Measurements from ENCODE around the gene RFPL2. TPM values are rescaled to one million over a fixed set of nuclear protein-coding genes. Genes with fewer than 3 reads are reported as not detected.

The RFPL2 gene
- total RNA-seq (2014; rRNA removed; shearing (Covaris generic); ENCODE audit: low replicate concordance), result not detected in 2 replicates

GRCh38 chr22:32204856-32205722 lies at the start of gene RFPL2:
Gene RFPL2, minus strand, starts transcription at chr22:32205073. Its CDS starts 2,622 bp downstream, at chr22:32202451.
- Histone ChIP-seq H4K20me1 (ENCODE audit: insufficient read depth, low read depth, low read length) (no peaks in the 10 kb centered on the region), H3K9me3 (ENCODE audit: low read length) (no peaks in the 10 kb centered on the region), H3K27me3 (ENCODE audit: low read length) (no peaks in the 10 kb centered on the region), H3K4me3 (ENCODE audit: low read length) (no peak within 1 kb of the TSS), H2AFZ (ENCODE audit: low read length) (no peak within 1 kb of the TSS), H3K4me1 (ENCODE audit: low read length) (no peaks in the 10 kb centered on the region), H3K4me2 (ENCODE audit: low read depth, low read length, poor library complexity, severe bottlenecking) (no peak within 1 kb of the TSS), H3K79me2 (ENCODE audit: low read length) (no peaks in the 10 kb centered on the region), H3K9ac (ENCODE audit: low read length) (no peak within 1 kb of the TSS), H3K36me3 (ENCODE audit: insufficient read depth, low read length) (no peaks in the 10 kb centered on the region), H3K9me2 (replicated peaks; ENCODE audit: insufficient read depth, low read length) (no peaks in the 10 kb centered on the region), H3K27ac (ENCODE audit: low read length) (no peak within 1 kb of the TSS)
- DNase-seq, result no peak

- H3K9ac ChIP-seq (ENCODE audit: low read length), result no peak overlapping the region
- no peaks in the 10 kb centered on the region for H3K79me2 ChIP-seq (ENCODE audit: low read length)
- H3K4me3 ChIP-seq (ENCODE audit: low read length), result no peak overlapping the region
- H2AFZ ChIP-seq (ENCODE audit: low read length), result no peak overlapping the region
- H3K4me2 ChIP-seq (ENCODE audit: low read depth, low read length, poor library complexity, severe bottlenecking), result no peak overlapping the region
- H3K9me2 ChIP-seq (replicated peaks; ENCODE audit: insufficient read depth, low read length), result no peaks in the 10 kb centered on the region
- H3K4me1 ChIP-seq (ENCODE audit: low read length), result no peaks in the 10 kb centered on the region
- no peaks in the 10 kb centered on the region for H3K36me3 ChIP-seq (ENCODE audit: insufficient read depth, low read length)
- H4K20me1 ChIP-seq (ENCODE audit: insufficient read depth, low read depth, low read length), result no peaks in the 10 kb centered on the region
- no peaks in the 10 kb centered on the region for H3K27me3 ChIP-seq (ENCODE audit: low read length)
- DNase-seq, result no peak
- H3K9me3 ChIP-seq (ENCODE audit: low read length), result no peaks in the 10 kb centered on the region
- no peak overlapping the region for H3K27ac ChIP-seq (ENCODE audit: low read length)
These were observed 44.4 kb upstream of the RFPL2 start for GRCh38 chr22:32249231-32249630.

DNA sequence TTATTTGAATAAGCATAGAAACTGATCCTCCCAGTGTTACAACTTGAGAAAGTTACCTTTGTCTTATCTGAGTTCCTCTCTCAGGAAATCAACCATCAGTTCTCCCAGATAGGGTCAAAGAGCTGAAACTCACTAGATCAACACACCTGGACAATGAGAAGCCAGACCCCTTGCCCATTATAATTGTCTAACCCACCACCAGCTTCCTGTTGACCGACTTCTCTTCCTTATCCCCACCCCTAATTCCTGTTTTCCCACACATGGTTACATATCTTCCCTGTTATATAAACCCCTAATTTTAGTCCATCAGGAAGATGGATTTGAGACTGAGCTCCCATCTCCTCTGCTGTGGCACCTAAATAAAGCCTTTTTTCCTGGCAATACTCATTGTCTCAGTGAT lies 43.4 kb upstream of the RFPL2 start:
- no peaks in the 10 kb centered on the region for H3K4me1 ChIP-seq (ENCODE audit: low read length)
- no peak for DNase-seq
- H3K9me3 ChIP-seq (ENCODE audit: low read length), result no peaks in the 10 kb centered on the region
- no peak overlapping the region for H3K4me2 ChIP-seq (ENCODE audit: low read depth, low read length, poor library complexity, severe bottlenecking)
- no peak overlapping the region for H3K9ac ChIP-seq (ENCODE audit: low read length)
- H3K27ac ChIP-seq (ENCODE audit: low read length), result no peak overlapping the region
- H3K79me2 ChIP-seq (ENCODE audit: low read length), result no peaks in the 10 kb centered on the region
- no peaks in the 10 kb centered on the region for H3K9me2 ChIP-seq (replicated peaks; ENCODE audit: insufficient read depth, low read length)
- no peaks in the 10 kb centered on the region for H3K27me3 ChIP-seq (ENCODE audit: low read length)
- H3K36me3 ChIP-seq (ENCODE audit: insufficient read depth, low read length), result no peaks in the 10 kb centered on the region
- no peak overlapping the region for H2AFZ ChIP-seq (ENCODE audit: low read length)
- H4K20me1 ChIP-seq (ENCODE audit: insufficient read depth, low read depth, low read length), result no peaks in the 10 kb centered on the region
- H3K4me3 ChIP-seq (ENCODE audit: low read length), result no peak overlapping the region

- H3K9me3 ChIP-seq (ENCODE audit: low read length), result no peaks in the 10 kb centered on the region
- no peaks in the 10 kb centered on the region for H3K36me3 ChIP-seq (ENCODE audit: insufficient read depth, low read length)
- H3K27me3 ChIP-seq (ENCODE audit: low read length), result no peaks in the 10 kb centered on the region
- H3K4me3 ChIP-seq (ENCODE audit: low read length), result no peak overlapping the region
- H2AFZ ChIP-seq (ENCODE audit: low read length), result no peak overlapping the region
- H3K27ac ChIP-seq (ENCODE audit: low read length), result no peak overlapping the region
- no peaks in the 10 kb centered on the region for H3K9me2 ChIP-seq (replicated peaks; ENCODE audit: insufficient read depth, low read length)
- no peaks in the 10 kb centered on the region for H3K79me2 ChIP-seq (ENCODE audit: low read length)
- no peaks in the 10 kb centered on the region for H4K20me1 ChIP-seq (ENCODE audit: insufficient read depth, low read depth, low read length)
- no peak overlapping the region for H3K4me2 ChIP-seq (ENCODE audit: low read depth, low read length, poor library complexity, severe bottlenecking)
- H3K9ac ChIP-seq (ENCODE audit: low read length), result no peak overlapping the region
- no peak for DNase-seq
- H3K4me1 ChIP-seq (ENCODE audit: low read length), result no peaks in the 10 kb centered on the region
These were observed 41.3 kb upstream of the RFPL2 start for GRCh38 chr22:32246166-32246565.

DNA sequence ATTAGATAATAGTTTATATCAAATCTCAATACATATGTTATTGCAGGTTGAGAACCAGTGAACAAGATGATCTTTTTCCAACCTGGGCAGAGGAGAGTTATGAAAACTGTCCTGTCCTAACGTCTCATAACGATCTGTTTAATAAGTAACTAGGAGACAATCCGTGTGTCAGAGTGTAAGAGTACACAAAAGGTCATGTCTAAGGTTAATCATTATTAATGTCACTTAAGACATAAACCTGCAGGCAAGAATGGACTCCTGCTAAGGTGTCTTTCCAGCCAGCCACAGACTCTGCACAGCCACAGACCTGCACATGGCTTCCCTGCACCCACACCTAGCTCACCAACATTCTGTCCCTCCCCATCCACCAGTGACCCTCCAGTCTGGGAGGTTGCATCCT lies 40.2 kb upstream of the RFPL2 start:
- Histone ChIP-seq H3K4me2 (ENCODE audit: low read depth, low read length, poor library complexity, severe bottlenecking) (no peak overlapping the region), H3K27me3 (ENCODE audit: low read length) (no peaks in the 10 kb centered on the region), H3K4me1 (ENCODE audit: low read length) (no peaks in the 10 kb centered on the region), H3K36me3 (ENCODE audit: insufficient read depth, low read length) (no peaks in the 10 kb centered on the region), H3K79me2 (ENCODE audit: low read length) (no peaks in the 10 kb centered on the region), H3K27ac (ENCODE audit: low read length) (no peak overlapping the region), H4K20me1 (ENCODE audit: insufficient read depth, low read depth, low read length) (no peaks in the 10 kb centered on the region), H3K9me2 (replicated peaks; ENCODE audit: insufficient read depth, low read length) (no peaks in the 10 kb centered on the region), H2AFZ (ENCODE audit: low read length) (no peak overlapping the region), H3K9me3 (ENCODE audit: low read length) (no peaks in the 10 kb centered on the region), H3K9ac (ENCODE audit: low read length) (no peak overlapping the region), H3K4me3 (ENCODE audit: low read length) (no peak overlapping the region)
- DNase-seq, result no peak

DNA sequence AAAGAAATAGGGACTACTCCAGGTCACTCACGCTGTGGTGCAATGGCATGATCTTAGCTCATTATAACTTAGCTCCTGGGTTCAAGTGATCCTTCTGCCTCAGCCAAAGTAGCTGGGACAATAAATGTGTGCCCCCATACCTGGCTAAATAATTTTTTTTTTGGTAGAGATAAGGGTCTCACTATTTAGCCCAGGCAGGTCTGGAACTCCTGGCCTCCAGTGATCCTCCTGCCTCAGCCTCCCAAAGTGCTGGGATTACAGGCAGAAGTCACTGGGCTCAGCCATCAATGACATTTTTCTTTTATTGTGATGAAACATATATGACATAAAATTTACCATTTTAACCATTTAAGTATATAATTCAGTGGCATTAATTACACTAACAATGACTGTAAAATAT lies 39.7 kb upstream of the RFPL2 start:
- Histone ChIP-seq H3K36me3 (ENCODE audit: insufficient read depth, low read length) (no peaks in the 10 kb centered on the region), H3K27ac (ENCODE audit: low read length) (no peak overlapping the region), H3K27me3 (ENCODE audit: low read length) (no peaks in the 10 kb centered on the region), H3K79me2 (ENCODE audit: low read length) (no peaks in the 10 kb centered on the region), H3K9me3 (ENCODE audit: low read length) (no peaks in the 10 kb centered on the region), H3K4me1 (ENCODE audit: low read length) (no peaks in the 10 kb centered on the region), H3K4me3 (ENCODE audit: low read length) (no peak overlapping the region), H3K9ac (ENCODE audit: low read length) (no peak overlapping the region), H2AFZ (ENCODE audit: low read length) (no peak overlapping the region), H3K9me2 (replicated peaks; ENCODE audit: insufficient read depth, low read length) (no peaks in the 10 kb centered on the region), H4K20me1 (ENCODE audit: insufficient read depth, low read depth, low read length) (no peaks in the 10 kb centered on the region), H3K4me2 (ENCODE audit: low read depth, low read length, poor library complexity, severe bottlenecking) (no peak overlapping the region)
- no peak for DNase-seq

DNA sequence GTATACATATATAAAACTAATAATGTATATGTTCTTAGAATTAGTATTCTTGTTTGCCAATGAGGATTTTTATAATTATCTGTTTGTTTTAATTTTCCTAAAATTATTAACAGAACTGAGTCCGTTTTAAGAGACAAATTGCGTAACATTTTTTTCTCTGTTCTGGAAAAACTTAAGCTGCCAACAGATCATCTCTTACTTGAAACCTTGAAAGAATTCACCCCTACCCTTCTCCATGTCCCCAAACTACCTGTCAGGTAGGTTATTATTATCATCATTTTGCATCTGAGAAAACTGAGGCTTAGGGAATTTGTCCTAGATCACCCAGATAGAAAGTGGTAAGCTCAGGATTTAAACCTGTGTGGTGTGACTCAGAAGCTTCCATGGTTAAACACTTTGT lies 35.6 kb upstream of the RFPL2 start:
- no peak for DNase-seq
- Histone ChIP-seq H3K9me3 (ENCODE audit: low read length) (no peaks in the 10 kb centered on the region), H3K27me3 (ENCODE audit: low read length) (no peaks in the 10 kb centered on the region), H3K4me3 (ENCODE audit: low read length) (no peak overlapping the region), H3K79me2 (ENCODE audit: low read length) (no peaks in the 10 kb centered on the region), H4K20me1 (ENCODE audit: insufficient read depth, low read depth, low read length) (no peaks in the 10 kb centered on the region), H3K9me2 (replicated peaks; ENCODE audit: insufficient read depth, low read length) (no peaks in the 10 kb centered on the region), H3K9ac (ENCODE audit: low read length) (no peak overlapping the region), H3K27ac (ENCODE audit: low read length) (no peak overlapping the region), H3K36me3 (ENCODE audit: insufficient read depth, low read length) (no peaks in the 10 kb centered on the region), H3K4me1 (ENCODE audit: low read length) (no peaks in the 10 kb centered on the region), H2AFZ (ENCODE audit: low read length) (no peak overlapping the region), H3K4me2 (ENCODE audit: low read depth, low read length, poor library complexity, severe bottlenecking) (no peak overlapping the region)

GRCh38 chr22:32237906-32238305 lies 33.0 kb upstream of the RFPL2 start:
- Histone ChIP-seq H3K4me2 (ENCODE audit: low read depth, low read length, poor library complexity, severe bottlenecking) (no peak overlapping the region), H3K27me3 (ENCODE audit: low read length) (no peaks in the 10 kb centered on the region), H3K27ac (ENCODE audit: low read length) (no peak overlapping the region), H3K9me3 (ENCODE audit: low read length) (no peaks in the 10 kb centered on the region), H3K79me2 (ENCODE audit: low read length) (no peaks in the 10 kb centered on the region), H3K9me2 (replicated peaks; ENCODE audit: insufficient read depth, low read length) (no peaks in the 10 kb centered on the region), H2AFZ (ENCODE audit: low read length) (no peak overlapping the region), H4K20me1 (ENCODE audit: insufficient read depth, low read depth, low read length) (no peaks in the 10 kb centered on the region), H3K4me1 (ENCODE audit: low read length) (no peaks in the 10 kb centered on the region), H3K9ac (ENCODE audit: low read length) (no peak overlapping the region), H3K36me3 (ENCODE audit: insufficient read depth, low read length) (no peaks in the 10 kb centered on the region), H3K4me3 (ENCODE audit: low read length) (no peak overlapping the region)
- DNase-seq, result no peak

Measured in Karpas-422 (cell line).